ENCODE results near the gene FAM117A. TPM values are rescaled to one million over a fixed set of nuclear protein-coding genes. Genes with fewer than 3 reads are reported as not detected.

The FAM117A gene
- total RNA-seq, 4 donors from 2014 or later, result 8.6 to 14.6 (median 10.7) TPM

- no peak for DNase-seq
- H3K36me3 ChIP-seq, result peaks cover 0 to 28% (median 11%) of the 10 kb centered on the region in 4 donors
- in situ Hi-C loops (cut with MboI; ENCODE audit: low pct_ligation_motif_present in 1 of 4, low pct_unique_long_range_greater_than_20kb in 1 of 4, low sequenced_read_pairs in 3 of 4), result loop anchor here in 3 of 4 donors (5.0 to 10.0 kb wide), 2 partner anchors 123 to 126 kb away; partner anchors contain the start of gene NXPH3 (in 1 of the 3)
- WGBS, 2 donors (ENCODE audit: low coverage in 1 of 2), result 67% methylated on average over 6 of the region's 6 CpGs; no CpG with 5 or more reads in 1 of the 2 donors
- no peak overlapping the region for H3K27ac ChIP-seq
- H3K4me1 ChIP-seq, result peaks cover 0 to 9% (median 5%) of the 10 kb centered on the region in 4 donors
- no peak for TF ChIP-seq EP300 (IDR thresholded peaks at IDR 0.05; ENCODE audit: low read depth)
- intact Hi-C loops (cut with DNase I; ENCODE audit: low total_unique reads), result no loop called here
- H3K27me3 ChIP-seq, result no peaks in the 10 kb centered on the region
- H3K4me3 ChIP-seq, result no peak overlapping the region
- no peaks in the 10 kb centered on the region for H3K9me3 ChIP-seq
These were observed 65.9 kb downstream of the FAM117A start for GRCh38 chr17:49698005-49698404.

- 52% methylated on average over 8 of the region's 8 CpGs; no CpG with 5 or more reads in 1 of the 2 donors for WGBS, 2 donors (ENCODE audit: low coverage in 1 of 2)
- no peak for TF ChIP-seq EP300 (IDR thresholded peaks at IDR 0.05; ENCODE audit: low read depth)
- no peak for TF ChIP-seq POLR2A (IDR thresholded peaks at IDR 0.05)
- no peak for TF ChIP-seq POLR2AphosphoS5 (IDR thresholded peaks at IDR 0.05)
- no peak for TF ChIP-seq CTCF (IDR thresholded peaks at IDR 0.05)
- no peak overlapping the region for H3K27ac ChIP-seq
- H3K4me3 ChIP-seq, result no peak overlapping the region
- intact Hi-C loops (cut with DNase I; ENCODE audit: low total_unique reads), result no loop called here
- peaks cover 0 to 12% (median 3%) of the 10 kb centered on the region in 4 donors for H3K36me3 ChIP-seq
- DNase-seq, result no peak
- H3K27me3 ChIP-seq, result no peaks in the 10 kb centered on the region
- H3K4me1 ChIP-seq, result peaks cover 0 to 14% (median 6%) of the 10 kb centered on the region in 4 donors
- in situ Hi-C loops (cut with MboI; ENCODE audit: low pct_ligation_motif_present in 1 of 4, low pct_unique_long_range_greater_than_20kb in 1 of 4, low sequenced_read_pairs in 3 of 4), result loop anchor here in 3 of 4 donors (5.0 to 10.0 kb wide), 2 partner anchors 121 to 124 kb away; partner anchors contain the start of gene NXPH3 (in 1 of the 3)
- H3K9me3 ChIP-seq, result no peaks in the 10 kb centered on the region
These were observed 67.6 kb downstream of the FAM117A start for GRCh38 chr17:49696233-49696761.

- TF ChIP-seq EP300 (IDR thresholded peaks at IDR 0.05; ENCODE audit: low read depth) (no peak), POLR2A (IDR thresholded peaks at IDR 0.05) (no peak), POLR2AphosphoS5 (IDR thresholded peaks at IDR 0.05) (no peak), CTCF (IDR thresholded peaks at IDR 0.05) (no peak)
- Histone ChIP-seq H3K9me3 (no peaks in the 10 kb centered on the region), H3K27ac (no peak overlapping the region), H3K4me3 (no peak overlapping the region), H3K36me3 (peaks cover 0 to 6% (median under 1%) of the 10 kb centered on the region in 4 donors), H3K4me1 (peaks cover 0 to 19% (median 7%) of the 10 kb centered on the region in 4 donors), H3K27me3 (no peaks in the 10 kb centered on the region)
- no peak for DNase-seq
- in situ Hi-C loops (cut with MboI; ENCODE audit: low pct_ligation_motif_present in 1 of 4, low pct_unique_long_range_greater_than_20kb in 1 of 4, low sequenced_read_pairs in 3 of 4), result loop anchor here in 3 of 4 donors (5.0 to 10.0 kb wide), 2 partner anchors 121 to 123 kb away; partner anchors contain the start of gene NXPH3 (in 1 of the 3)
- WGBS, 2 donors (ENCODE audit: low coverage in 1 of 2), result 41 to 100% methylated on average over 1 to 5 of the region's 5 CpGs
- intact Hi-C loops (cut with DNase I; ENCODE audit: low total_unique reads), result loop anchor here (2.0 kb wide), 1 partner anchor 125 kb away; no protein-coding TSS in a partner anchor
These were observed 68.2 kb downstream of the FAM117A start for GRCh38 chr17:49695698-49696232.

- Histone ChIP-seq H3K36me3 (no peaks in the 10 kb centered on the region), H3K27ac (peak overlapping the region in 1 of 4 donors; percentile 6), H3K9me3 (no peaks in the 10 kb centered on the region), H3K4me3 (no peak overlapping the region), H3K27me3 (no peaks in the 10 kb centered on the region), H3K4me1 (peaks cover 0 to 24% (median 10%) of the 10 kb centered on the region in 4 donors)
- in situ Hi-C loops (cut with MboI; ENCODE audit: low pct_ligation_motif_present in 1 of 4, low pct_unique_long_range_greater_than_20kb in 1 of 4, low sequenced_read_pairs in 3 of 4) (loop anchor here in 3 of 4 donors (5.0 to 10.0 kb wide), 2 partner anchors 120 to 123 kb away; partner anchors contain the start of gene NXPH3 (in 1 of the 3)), intact Hi-C loops (cut with DNase I; ENCODE audit: low total_unique reads) (loop anchor here (2.0 to 5.0 kb wide), 2 partner anchors 48 to 124 kb away; no protein-coding TSS in a partner anchor)
- peak; percentile 72 for DNase-seq
- WGBS, 2 donors (ENCODE audit: low coverage in 1 of 2), result 11 to 24% methylated on average over 9 to 16 of the region's 16 CpGs
- TF ChIP-seq CTCF (IDR thresholded peaks at IDR 0.05), result peak; percentile 91 to 96 (median 93)
- no peak for TF ChIP-seq POLR2A (IDR thresholded peaks at IDR 0.05)
- no peak for TF ChIP-seq EP300 (IDR thresholded peaks at IDR 0.05; ENCODE audit: low read depth)
These were observed 68.9 kb downstream of the FAM117A start for GRCh38 chr17:49694847-49695697.
